Measurements from ENCODE around the gene BST2. TPM values are rescaled to one million over a fixed set of nuclear protein-coding genes. Genes with fewer than 3 reads are reported as not detected.

BST2 gene
- total RNA-seq, 1 experiment from 2014 or later = 22.8 TPM

GRCh38 chr19:17424743-17425365 lies 19.4 kb upstream of the BST2 start:
- peak overlapping the region; percentile 67 for H3K4me3 Mint-ChIP-seq
- POLR2A ChIA-PET = interaction anchor here (0.5 to 1.1 kb wide), 6 partner anchors 9 to 434 kb away, joined by 3 to 6 read pairs (median 3); no protein-coding TSS in a partner anchor
- peak; percentile 92 for DNase-seq (ENCODE audit: low spot score)
- H3K27ac Mint-ChIP-seq = no peak overlapping the region
- H3K27me3 Mint-ChIP-seq (ENCODE audit: low read depth) = no peaks in the 10 kb centered on the region
- ATAC-seq = peak; percentile 93
- H3K4me1 Mint-ChIP-seq = peaks cover 17% of the 10 kb centered on the region
- peaks cover 4% of the 10 kb centered on the region for H3K36me3 Mint-ChIP-seq
- CTCF ChIA-PET = interaction anchor here (0.6 to 1.6 kb wide), 33 partner anchors 8 to 1015 kb away, joined by 3 to 23 read pairs (median 4); partner anchors contain the start of genes BST2 and TMEM221
- H3K9me3 Mint-ChIP-seq = no peaks in the 10 kb centered on the region
- TF ChIP-seq CBFB (CRISPR knock-in tag; IDR thresholded peaks at IDR 0.05; ENCODE audit: low read depth) (no peak), ZBTB21 (CRISPR knock-in tag; IDR thresholded peaks at IDR 0.05; ENCODE audit: borderline replicate concordance) (0 out of 2 replicates have a peak, but pooled peaks have one; percentile 55), ZNF317 (CRISPR knock-in tag; IDR thresholded peaks at IDR 0.05; ENCODE audit: borderline replicate concordance, low read depth) (no peak), ATF3 (CRISPR knock-in tag; conservative IDR thresholded peaks at IDR 0.05) (no peak), GABPB1 (CRISPR knock-in tag; IDR thresholded peaks at IDR 0.05) (no peak), AFF4 (CRISPR knock-in tag; IDR thresholded peaks at IDR 0.05; ENCODE audit: borderline replicate concordance) (no peak), ETV6 (CRISPR knock-in tag; IDR thresholded peaks at IDR 0.05) (no peak), ZNF121 (CRISPR knock-in tag; IDR thresholded peaks at IDR 0.05) (no peak), ZNF416 (CRISPR knock-in tag; IDR thresholded peaks at IDR 0.05) (no peak), OVOL2 (CRISPR knock-in tag; IDR thresholded peaks at IDR 0.05; ENCODE audit: borderline replicate concordance) (no peak), ZNF281 (CRISPR knock-in tag; IDR thresholded peaks at IDR 0.05) (no peak), FOXK1 (CRISPR knock-in tag; IDR thresholded peaks at IDR 0.05) (peak; percentile 19; the same call in 1 of the 2 replicates), FOXP1 (CRISPR knock-in tag; IDR thresholded peaks at IDR 0.05; ENCODE audit: borderline replicate concordance) (no peak), ZNF232 (CRISPR knock-in tag; IDR thresholded peaks at IDR 0.05) (no peak), MLX (CRISPR knock-in tag; IDR thresholded peaks at IDR 0.05) (no peak), SP1 (CRISPR knock-in tag; conservative IDR thresholded peaks at IDR 0.05) (peak; percentile 85), EMX1 (CRISPR knock-in tag; IDR thresholded peaks at IDR 0.05) (no peak), MAX (CRISPR knock-in tag; IDR thresholded peaks at IDR 0.05) (no peak), NR2C2 (CRISPR knock-in tag; IDR thresholded peaks at IDR 0.05) (no peak), GRHL2 (CRISPR knock-in tag; IDR thresholded peaks at IDR 0.05; ENCODE audit: insufficient replicate concordance, severe bottlenecking) (no peak), E2F1 (CRISPR knock-in tag; IDR thresholded peaks at IDR 0.05) (no peak), FOXJ3 (CRISPR knock-in tag; IDR thresholded peaks at IDR 0.05; ENCODE audit: borderline replicate concordance) (no peak), TP53 (CRISPR knock-in tag; IDR thresholded peaks at IDR 0.05) (no peak), CDX4 (CRISPR knock-in tag; IDR thresholded peaks at IDR 0.05; ENCODE audit: borderline replicate concordance) (no peak)
- TF ChIP-seq, protein P1, sequence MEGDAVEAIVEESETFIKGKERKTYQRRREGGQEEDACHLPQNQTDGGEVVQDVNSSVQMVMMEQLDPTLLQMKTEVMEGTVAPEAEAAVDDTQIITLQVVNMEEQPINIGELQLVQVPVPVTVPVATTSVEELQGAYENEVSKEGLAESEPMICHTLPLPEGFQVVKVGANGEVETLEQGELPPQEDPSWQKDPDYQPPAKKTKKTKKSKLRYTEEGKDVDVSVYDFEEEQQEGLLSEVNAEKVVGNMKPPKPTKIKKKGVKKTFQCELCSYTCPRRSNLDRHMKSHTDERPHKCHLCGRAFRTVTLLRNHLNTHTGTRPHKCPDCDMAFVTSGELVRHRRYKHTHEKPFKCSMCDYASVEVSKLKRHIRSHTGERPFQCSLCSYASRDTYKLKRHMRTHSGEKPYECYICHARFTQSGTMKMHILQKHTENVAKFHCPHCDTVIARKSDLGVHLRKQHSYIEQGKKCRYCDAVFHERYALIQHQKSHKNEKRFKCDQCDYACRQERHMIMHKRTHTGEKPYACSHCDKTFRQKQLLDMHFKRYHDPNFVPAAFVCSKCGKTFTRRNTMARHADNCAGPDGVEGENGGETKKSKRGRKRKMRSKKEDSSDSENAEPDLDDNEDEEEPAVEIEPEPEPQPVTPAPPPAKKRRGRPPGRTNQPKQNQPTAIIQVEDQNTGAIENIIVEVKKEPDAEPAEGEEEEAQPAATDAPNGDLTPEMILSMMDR (IDR thresholded peaks at IDR 0.05) = peak; percentile 51
